Measurements from ENCODE around the gene YES1. TPM values are rescaled to one million over a fixed set of nuclear protein-coding genes. Genes with fewer than 3 reads are reported as not detected.

The YES1 gene
- total and polyA plus RNA-seq, 2 of the 13 experiments (the other 11 are each of a cell fraction or from before 2014, with no cell fraction given) = 17.2 to 70.8 TPM

GRCh38 chr18:820591-821165, 8.6 kb upstream of the YES1 start (continued):
- TF ChIP-seq ZNF142 (CRISPR knock-in tag; IDR thresholded peaks at IDR 0.05) (no peak), MLX (CRISPR knock-in tag; IDR thresholded peaks at IDR 0.05) (no peak), ZNF773 (CRISPR knock-in tag; IDR thresholded peaks at IDR 0.05; ENCODE audit: borderline replicate concordance) (no peak), ZNF766 (CRISPR knock-in tag; IDR thresholded peaks at IDR 0.05; ENCODE audit: borderline replicate concordance) (no peak)
- TF ChIP-seq, protein P1, sequence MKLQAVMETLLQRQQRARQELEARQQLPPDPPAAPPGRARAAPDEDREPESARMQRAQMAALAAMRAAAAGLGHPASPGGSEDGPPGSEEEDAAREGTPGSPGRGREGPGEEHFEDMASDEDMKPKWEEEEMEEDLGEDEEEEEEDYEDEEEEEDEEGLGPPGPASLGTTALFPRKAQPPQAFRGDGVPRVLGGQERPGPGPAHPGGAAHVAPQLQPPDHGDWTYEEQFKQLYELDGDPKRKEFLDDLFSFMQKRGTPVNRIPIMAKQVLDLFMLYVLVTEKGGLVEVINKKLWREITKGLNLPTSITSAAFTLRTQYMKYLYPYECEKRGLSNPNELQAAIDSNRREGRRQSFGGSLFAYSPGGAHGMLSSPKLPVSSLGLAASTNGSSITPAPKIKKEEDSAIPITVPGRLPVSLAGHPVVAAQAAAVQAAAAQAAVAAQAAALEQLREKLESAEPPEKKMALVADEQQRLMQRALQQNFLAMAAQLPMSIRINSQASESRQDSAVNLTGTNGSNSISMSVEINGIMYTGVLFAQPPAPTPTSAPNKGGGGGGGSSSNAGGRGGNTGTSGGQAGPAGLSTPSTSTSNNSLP (IDR thresholded peaks at IDR 0.05; ENCODE audit: low read depth, low read length) = no peak

All from HepG2 (cell line).